ENCODE results near the gene KDM2B.
"Not testable (repeated sequence)": the region's sequence is repeated elsewhere in the genome, so short reads cannot be mapped to it uniquely, and the experiment has no call there.

Gene KDM2B

GRCh38 chr12:121592320-121592719 is 11.5 kb upstream of the KDM2B start:
- in situ Hi-C loops (cut with HindIII; ENCODE audit: low pct_ligation_motif_present, low pct_unique_long_range_greater_than_20kb, low sequenced_read_pairs) = no loop called here
- DNase-seq = no peak

- in situ Hi-C loops (cut with HindIII; ENCODE audit: low pct_ligation_motif_present, low pct_unique_long_range_greater_than_20kb, low sequenced_read_pairs) = no loop called here
- DNase-seq = no peak
Measured at GRCh38 chr12:121590476-121591143, 9.8 kb upstream of the KDM2B start.

DNA sequence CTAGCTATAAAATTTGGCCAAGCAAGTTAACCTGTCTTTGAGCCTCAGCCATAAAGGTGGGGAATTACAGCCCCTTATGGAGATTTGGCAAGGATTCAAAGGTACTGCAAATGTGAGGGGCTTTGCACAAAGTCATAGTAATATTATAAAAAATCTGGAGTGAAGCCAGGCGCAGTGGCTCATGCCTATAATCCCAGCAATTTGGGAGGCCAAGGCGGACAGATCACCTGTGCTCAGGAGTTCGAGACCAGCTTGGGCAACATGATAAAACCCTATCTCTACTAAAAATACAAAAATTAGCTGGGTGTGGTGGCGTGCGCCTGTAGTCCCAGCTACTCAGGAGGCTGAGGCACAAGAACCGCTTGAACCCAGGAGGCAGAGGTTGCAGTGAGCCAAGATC is 4.1 kb upstream of the KDM2B start:
- in situ Hi-C loops (cut with HindIII; ENCODE audit: low pct_ligation_motif_present, low pct_unique_long_range_greater_than_20kb, low sequenced_read_pairs); DNase-seq: not testable (repeated sequence)

DNA sequence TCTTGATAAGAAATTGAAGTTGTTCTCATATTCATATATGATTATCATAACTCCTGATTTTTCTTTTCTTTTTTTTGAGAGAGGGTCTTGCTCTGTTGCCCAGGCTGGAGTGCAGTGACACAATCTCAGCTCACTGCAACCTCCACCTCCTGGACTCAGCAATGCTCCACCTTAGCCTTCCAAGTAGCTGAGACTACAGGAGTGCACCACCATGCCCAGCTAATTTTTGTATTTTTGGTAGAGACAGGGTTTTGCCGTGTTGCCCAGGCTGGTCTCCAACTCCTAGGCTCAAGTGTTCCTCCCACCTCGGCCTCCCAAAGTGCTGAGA is 2.5 kb upstream of the KDM2B start:
- in situ Hi-C loops (cut with HindIII; ENCODE audit: low pct_ligation_motif_present, low pct_unique_long_range_greater_than_20kb, low sequenced_read_pairs); DNase-seq: not testable (repeated sequence)

DNA sequence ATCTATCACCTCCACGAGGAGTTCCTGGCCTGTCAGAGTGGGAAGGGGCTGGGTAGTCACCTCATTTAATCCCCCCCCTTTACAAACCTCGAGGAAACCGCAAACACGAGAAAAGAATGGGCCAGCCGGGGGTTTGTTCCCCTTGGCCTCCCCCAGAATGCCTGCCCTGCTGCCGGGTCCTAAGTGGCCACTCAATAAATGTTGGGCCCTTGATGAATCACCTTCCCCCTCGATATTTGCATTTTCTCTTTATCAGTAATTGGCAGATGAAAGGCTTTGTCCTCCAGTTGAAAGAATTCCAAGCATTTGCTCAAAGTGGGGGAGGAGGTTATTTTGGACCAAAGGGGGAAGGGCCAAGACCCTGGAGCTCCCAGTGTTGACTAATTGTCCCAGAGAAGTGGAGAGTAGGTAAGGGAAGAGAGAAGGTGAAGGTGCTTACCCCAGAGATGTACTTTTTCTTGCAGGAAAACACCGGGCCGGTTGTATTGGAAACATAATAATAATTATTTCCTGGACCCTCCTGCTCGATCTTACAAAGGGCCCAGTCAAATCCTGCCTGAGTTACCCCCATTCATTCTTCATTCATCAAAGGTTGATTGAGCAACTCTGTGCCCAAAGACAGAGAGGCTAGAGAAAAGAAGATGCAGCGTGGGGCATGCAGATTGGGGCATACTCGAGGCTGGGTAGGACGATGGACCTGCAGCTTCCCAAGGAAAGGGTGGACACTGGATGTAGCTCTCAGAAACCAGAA is 1.9 kb upstream of the KDM2B start:
- DNase-seq = no peak
- in situ Hi-C loops (cut with HindIII; ENCODE audit: low pct_ligation_motif_present, low pct_unique_long_range_greater_than_20kb, low sequenced_read_pairs) = no loop called here

DNA sequence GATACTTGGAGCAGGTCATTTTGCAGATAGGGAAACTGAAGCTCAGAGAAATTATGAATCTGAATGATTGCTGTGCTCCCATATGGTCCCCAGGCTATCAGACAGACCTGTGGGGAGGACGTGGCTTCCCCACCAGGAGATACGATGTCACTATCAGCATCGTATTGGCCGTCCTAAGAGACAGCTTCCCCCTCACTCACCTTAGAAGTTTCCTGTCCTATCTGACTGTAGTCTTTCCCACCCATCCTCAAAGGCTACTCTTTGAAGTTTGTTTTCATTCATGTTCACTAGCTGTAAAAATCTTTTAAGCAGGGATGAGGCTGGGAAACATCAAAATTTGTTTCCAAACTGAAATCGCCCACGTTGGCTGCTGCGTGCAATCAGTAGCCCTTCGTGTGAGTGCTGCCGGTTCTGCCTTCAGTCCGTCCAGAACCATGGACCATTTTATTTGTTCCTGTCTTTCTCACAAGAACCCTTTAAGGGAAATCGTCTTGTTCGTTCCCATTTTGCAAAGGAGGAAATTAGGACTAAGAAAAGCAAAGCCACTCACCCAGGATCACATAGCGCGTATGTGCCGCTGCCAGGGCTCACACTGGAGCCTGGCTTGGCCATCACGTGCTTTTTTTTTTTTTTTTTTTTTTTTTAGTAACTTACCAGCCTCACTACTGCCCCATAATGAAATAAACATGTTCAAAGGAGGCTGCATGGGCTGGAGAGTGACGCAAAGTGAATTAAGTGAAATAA is 1.0 kb upstream of the KDM2B start:
- no peak for DNase-seq
- in situ Hi-C loops (cut with HindIII; ENCODE audit: low pct_ligation_motif_present, low pct_unique_long_range_greater_than_20kb, low sequenced_read_pairs) = no loop called here

GRCh38 chr12:121579981-121580868 is 598 bp downstream of the KDM2B start:
- DNase-seq = peak; percentile 74

DNA sequence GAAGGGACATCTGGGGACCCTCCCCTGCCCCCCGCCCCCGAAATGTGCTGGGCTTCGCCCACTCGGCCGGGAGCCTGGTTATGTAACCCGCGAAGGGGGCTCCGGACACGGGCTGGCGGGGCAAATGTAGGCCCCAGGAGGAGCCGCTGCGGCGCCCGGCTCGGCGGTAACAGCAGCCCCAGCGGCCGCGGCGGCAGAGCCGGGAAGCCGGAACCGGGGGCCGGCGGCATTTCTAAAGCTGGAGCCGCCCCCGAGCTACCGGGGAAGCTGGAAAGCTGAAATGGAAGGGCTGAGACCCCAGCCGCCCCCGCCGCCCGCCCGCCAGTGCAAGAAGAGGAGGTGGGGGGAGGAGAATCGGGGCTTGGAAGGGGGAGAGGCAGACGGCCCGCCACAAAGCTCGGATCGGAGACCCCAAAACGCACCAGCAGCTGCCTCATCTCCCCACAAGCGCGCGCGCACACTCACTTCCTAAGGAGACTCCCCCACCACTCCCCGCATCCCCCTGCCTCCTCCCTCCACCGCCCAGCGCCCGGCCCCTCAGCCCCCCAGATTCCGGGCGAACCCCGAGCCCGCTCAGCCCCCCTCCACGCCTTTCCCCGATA is 1.5 kb downstream of the KDM2B start:
- peak; percentile 39 for DNase-seq
- in situ Hi-C loops (cut with HindIII; ENCODE audit: low pct_ligation_motif_present, low pct_unique_long_range_greater_than_20kb, low sequenced_read_pairs) = no loop called here

More at GRCh38 chr12:121579981-121580868, 598 bp downstream of the KDM2B start:
- in situ Hi-C loops (cut with HindIII; ENCODE audit: low pct_ligation_motif_present, low pct_unique_long_range_greater_than_20kb, low sequenced_read_pairs) = no loop called here

DNA sequence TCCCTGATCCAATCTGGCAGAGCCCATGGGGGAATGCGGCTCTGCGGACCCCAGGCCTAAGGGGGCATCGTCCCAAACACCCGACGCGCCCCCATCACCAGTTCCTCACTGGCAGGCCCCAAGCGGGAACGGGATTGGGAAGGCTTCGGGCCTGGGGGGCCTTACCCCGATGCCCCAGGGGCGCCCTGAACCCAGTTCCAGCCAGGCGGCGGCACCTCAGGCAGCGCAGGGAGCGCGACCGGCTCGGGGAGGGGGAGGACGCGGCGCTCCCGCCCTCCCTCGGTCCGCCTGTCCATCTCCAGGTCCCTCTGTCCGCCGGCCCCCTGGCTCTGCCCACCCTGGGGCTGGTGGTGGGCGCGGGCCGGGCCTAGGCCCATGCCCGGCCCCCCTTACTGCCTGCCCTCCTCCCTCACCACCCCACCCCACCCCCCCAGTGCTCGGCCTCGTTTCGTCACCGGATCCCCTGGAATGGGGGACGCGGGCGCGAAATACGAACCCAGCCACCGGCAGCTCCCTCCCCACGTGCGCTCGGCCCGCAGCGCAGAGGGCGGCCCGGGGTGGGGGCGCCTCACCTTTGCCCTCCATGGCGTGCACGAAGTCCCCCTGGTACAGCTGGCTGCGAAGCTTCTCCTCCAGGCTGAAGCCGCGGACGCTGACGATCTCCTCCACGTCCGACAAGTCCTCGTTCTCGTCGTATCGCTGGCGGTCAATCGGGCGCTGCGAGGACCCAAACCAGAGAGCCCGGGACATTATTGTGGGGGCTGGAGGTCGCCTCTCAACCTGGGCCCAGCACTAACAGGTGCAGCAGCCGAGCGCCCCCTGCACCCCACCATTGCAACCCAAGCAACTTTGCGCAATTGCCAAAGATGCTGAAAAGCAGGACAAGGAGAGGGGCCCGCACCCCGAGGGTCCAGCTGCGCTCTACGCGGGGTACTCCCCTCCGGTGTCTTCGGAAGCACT is 2.3 kb downstream of the KDM2B start:
- in situ Hi-C loops (cut with HindIII; ENCODE audit: low pct_ligation_motif_present, low pct_unique_long_range_greater_than_20kb, low sequenced_read_pairs) = no loop called here
- DNase-seq = no peak

- DNase-seq = peak; percentile 63
- in situ Hi-C loops (cut with HindIII; ENCODE audit: low pct_ligation_motif_present, low pct_unique_long_range_greater_than_20kb, low sequenced_read_pairs) = no loop called here
Measured at GRCh38 chr12:121577443-121578180, 3.2 kb downstream of the KDM2B start.

GRCh38 chr12:121576851-121577391 is 3.9 kb downstream of the KDM2B start:
- in situ Hi-C loops (cut with HindIII; ENCODE audit: low pct_ligation_motif_present, low pct_unique_long_range_greater_than_20kb, low sequenced_read_pairs) = no loop called here
- peak; percentile 75 for DNase-seq

- no peak for DNase-seq
- in situ Hi-C loops (cut with HindIII; ENCODE audit: low pct_ligation_motif_present, low pct_unique_long_range_greater_than_20kb, low sequenced_read_pairs) = no loop called here
Measured at GRCh38 chr12:121575952-121576625, 4.7 kb downstream of the KDM2B start.

DNA sequence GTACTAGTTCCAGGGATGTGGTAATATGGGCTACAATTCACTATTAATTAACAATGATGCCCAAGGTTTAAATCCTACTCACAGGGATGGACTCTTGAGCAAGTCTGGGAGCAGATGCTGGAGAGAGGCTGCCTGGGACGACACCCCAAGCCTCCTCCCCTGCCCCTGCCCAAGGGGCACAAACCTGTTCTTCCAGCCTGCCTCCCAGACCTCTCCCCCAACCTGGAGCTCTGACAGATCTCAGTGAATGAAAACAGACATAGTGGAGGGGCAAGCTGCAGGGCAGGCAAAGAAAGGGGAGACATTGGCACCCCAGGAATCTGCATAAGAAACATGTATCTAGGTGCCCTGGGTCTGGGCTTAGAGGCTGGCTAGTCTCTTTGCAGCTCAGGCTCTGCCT is 5.8 kb downstream of the KDM2B start:
- in situ Hi-C loops (cut with HindIII; ENCODE audit: low pct_ligation_motif_present, low pct_unique_long_range_greater_than_20kb, low sequenced_read_pairs) = no loop called here
- no peak for DNase-seq

DNA sequence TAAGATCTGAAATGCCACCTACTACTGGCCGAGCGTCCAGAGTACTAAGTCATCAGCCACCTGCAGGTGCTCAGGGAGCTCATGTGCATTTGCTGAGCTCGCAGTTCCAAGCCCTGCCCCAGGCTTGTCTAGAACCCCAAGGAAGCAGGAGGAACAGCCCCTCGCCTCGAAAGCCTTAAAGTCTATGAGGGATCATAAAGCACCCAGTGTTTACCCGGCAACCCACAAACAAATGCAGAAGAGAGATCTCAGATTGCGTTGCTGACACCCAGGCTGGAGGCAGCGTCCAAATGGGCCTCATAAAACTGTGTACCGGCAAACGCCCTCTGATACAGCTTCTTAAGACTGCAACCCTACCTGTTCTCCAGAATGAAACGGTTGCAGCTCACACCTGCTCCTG is 6.8 kb downstream of the KDM2B start:
- in situ Hi-C loops (cut with HindIII; ENCODE audit: low pct_ligation_motif_present, low pct_unique_long_range_greater_than_20kb, low sequenced_read_pairs) = no loop called here
- DNase-seq = no peak

DNA sequence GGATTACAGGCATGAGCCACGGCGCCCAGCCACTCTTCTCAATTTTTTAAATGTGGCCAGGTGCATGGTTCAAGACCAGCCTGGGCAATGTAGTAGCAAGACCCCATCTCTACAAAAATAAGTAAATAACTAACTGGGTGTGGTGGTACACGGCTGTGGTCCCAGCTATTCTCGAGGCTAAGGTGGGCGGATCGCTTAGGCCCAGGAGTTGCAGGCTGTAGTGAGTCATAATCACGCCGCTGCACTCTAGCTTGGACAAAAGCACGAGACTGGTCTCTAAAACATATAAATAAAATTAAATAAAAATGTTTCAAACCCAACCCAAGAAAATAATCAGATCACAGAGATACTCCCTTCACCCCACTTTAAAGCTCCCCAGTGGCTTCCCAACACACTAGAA is 8.9 kb downstream of the KDM2B start:
- in situ Hi-C loops (cut with HindIII; ENCODE audit: low pct_ligation_motif_present, low pct_unique_long_range_greater_than_20kb, low sequenced_read_pairs) = no loop called here
- no peak for DNase-seq

Data from ACHN (cell line).